ENCODE results near the gene FMN1.

DNA sequence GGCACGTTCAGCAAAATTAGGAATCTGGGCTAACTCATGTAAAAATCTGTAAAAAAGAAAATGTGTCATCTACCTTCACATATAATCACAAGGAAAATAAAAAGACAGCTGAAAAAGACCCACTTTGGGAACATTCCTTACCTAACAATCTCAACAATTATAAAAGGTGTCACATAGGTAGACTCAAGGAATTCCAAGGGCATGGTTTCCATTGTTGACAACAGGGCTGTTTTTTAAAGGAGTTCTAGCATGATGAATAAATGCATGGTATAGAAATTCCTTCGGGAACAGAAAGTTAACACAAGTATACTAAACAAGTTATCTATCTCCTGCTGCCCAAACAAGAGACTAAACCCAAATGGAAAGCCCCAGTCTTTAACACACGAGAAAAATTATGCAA, 292.5 kb downstream of the FMN1 start:
- TF ChIP-seq, protein P1, sequence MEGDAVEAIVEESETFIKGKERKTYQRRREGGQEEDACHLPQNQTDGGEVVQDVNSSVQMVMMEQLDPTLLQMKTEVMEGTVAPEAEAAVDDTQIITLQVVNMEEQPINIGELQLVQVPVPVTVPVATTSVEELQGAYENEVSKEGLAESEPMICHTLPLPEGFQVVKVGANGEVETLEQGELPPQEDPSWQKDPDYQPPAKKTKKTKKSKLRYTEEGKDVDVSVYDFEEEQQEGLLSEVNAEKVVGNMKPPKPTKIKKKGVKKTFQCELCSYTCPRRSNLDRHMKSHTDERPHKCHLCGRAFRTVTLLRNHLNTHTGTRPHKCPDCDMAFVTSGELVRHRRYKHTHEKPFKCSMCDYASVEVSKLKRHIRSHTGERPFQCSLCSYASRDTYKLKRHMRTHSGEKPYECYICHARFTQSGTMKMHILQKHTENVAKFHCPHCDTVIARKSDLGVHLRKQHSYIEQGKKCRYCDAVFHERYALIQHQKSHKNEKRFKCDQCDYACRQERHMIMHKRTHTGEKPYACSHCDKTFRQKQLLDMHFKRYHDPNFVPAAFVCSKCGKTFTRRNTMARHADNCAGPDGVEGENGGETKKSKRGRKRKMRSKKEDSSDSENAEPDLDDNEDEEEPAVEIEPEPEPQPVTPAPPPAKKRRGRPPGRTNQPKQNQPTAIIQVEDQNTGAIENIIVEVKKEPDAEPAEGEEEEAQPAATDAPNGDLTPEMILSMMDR (IDR thresholded peaks at IDR 0.05) = no peak
- no peak for TF ChIP-seq EP300 (IDR thresholded peaks at IDR 0.05)
